Neural progenitor cell (in vitro differentiated cells): ENCODE data around the gene GPHN.

Experiments
- CTCF ChIP-seq: fragments of 200-600 bp; sonication (generic); IDR thresholded peaks from 2 replicates; pipeline ENCODE4 v1.5.1; 2017; ENCODE audit warnings: antibody characterized with exemption, mild to moderate bottlenecking
- EZH2 ChIP-seq: fragments of 200-600 bp; sonication (generic); IDR thresholded peaks from 2 replicates; pipeline ENCODE4 v1.6.1; 2017; ENCODE audit warnings: antibody characterized with exemption, mild to moderate bottlenecking, moderate library complexity
- EZH2phosphoT487 ChIP-seq: fragments of 200-600 bp; sonication (generic); IDR thresholded peaks from 2 replicates; pipeline ENCODE4 v1.6.1; 2017; ENCODE audit warnings: antibody characterized with exemption

- TF ChIP-seq CTCF (no peak), EZH2 (no peak), EZH2phosphoT487 (no peak)
Observed at GRCh38 chr14:67140556-67140955, 632.6 kb downstream of the GPHN start.
